ENCODE results near the gene PPP1R14C.

Gene PPP1R14C

GRCh38 chr6:150272264-150272975, 129.6 kb downstream of the PPP1R14C start:
- TF ChIP-seq, protein P1, sequence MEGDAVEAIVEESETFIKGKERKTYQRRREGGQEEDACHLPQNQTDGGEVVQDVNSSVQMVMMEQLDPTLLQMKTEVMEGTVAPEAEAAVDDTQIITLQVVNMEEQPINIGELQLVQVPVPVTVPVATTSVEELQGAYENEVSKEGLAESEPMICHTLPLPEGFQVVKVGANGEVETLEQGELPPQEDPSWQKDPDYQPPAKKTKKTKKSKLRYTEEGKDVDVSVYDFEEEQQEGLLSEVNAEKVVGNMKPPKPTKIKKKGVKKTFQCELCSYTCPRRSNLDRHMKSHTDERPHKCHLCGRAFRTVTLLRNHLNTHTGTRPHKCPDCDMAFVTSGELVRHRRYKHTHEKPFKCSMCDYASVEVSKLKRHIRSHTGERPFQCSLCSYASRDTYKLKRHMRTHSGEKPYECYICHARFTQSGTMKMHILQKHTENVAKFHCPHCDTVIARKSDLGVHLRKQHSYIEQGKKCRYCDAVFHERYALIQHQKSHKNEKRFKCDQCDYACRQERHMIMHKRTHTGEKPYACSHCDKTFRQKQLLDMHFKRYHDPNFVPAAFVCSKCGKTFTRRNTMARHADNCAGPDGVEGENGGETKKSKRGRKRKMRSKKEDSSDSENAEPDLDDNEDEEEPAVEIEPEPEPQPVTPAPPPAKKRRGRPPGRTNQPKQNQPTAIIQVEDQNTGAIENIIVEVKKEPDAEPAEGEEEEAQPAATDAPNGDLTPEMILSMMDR (IDR thresholded peaks at IDR 0.05; ENCODE audit: insufficient read depth, low read length, poor library complexity, severe bottlenecking): no peak
- peaks cover 2% of the 10 kb centered on the region; the same call in 1 of the 2 replicates for H3K27me3 ChIP-seq (replicated peaks; ENCODE audit: control insufficient read depth, insufficient read depth, low read length)
- DNase-seq (ENCODE audit: extremely low read depth, insufficient read length): no peak
- H3K4me3 ChIP-seq (replicated peaks; ENCODE audit: low read depth, low read length): no peak overlapping the region
- H3K36me3 ChIP-seq (ENCODE audit: control insufficient read depth, insufficient read depth, low read length): no peaks in the 10 kb centered on the region

GRCh38 chr6:150272976-150273315, 130.1 kb downstream of the PPP1R14C start:
- H3K4me3 ChIP-seq (replicated peaks; ENCODE audit: low read depth, low read length): no peak overlapping the region
- TF ChIP-seq, protein P1 (IDR thresholded peaks at IDR 0.05; ENCODE audit: insufficient read depth, low read length, poor library complexity, severe bottlenecking): no peak
- H3K27me3 ChIP-seq (replicated peaks; ENCODE audit: control insufficient read depth, insufficient read depth, low read length): peaks cover 2% of the 10 kb centered on the region; the same call in 1 of the 2 replicates
- H3K36me3 ChIP-seq (ENCODE audit: control insufficient read depth, insufficient read depth, low read length): no peaks in the 10 kb centered on the region
- no peak for DNase-seq (ENCODE audit: extremely low read depth, insufficient read length)

GRCh38 chr6:150273457-150274309, 130.8 kb downstream of the PPP1R14C start:
- TF ChIP-seq, protein P1 (IDR thresholded peaks at IDR 0.05; ENCODE audit: insufficient read depth, low read length, poor library complexity, severe bottlenecking): no peak
- peaks cover 2% of the 10 kb centered on the region; the same call in 1 of the 2 replicates for H3K27me3 ChIP-seq (replicated peaks; ENCODE audit: control insufficient read depth, insufficient read depth, low read length)
- H3K4me3 ChIP-seq (replicated peaks; ENCODE audit: low read depth, low read length): no peak overlapping the region
- DNase-seq (ENCODE audit: extremely low read depth, insufficient read length): peak; percentile 8
- no peaks in the 10 kb centered on the region for H3K36me3 ChIP-seq (ENCODE audit: control insufficient read depth, insufficient read depth, low read length)

DNA sequence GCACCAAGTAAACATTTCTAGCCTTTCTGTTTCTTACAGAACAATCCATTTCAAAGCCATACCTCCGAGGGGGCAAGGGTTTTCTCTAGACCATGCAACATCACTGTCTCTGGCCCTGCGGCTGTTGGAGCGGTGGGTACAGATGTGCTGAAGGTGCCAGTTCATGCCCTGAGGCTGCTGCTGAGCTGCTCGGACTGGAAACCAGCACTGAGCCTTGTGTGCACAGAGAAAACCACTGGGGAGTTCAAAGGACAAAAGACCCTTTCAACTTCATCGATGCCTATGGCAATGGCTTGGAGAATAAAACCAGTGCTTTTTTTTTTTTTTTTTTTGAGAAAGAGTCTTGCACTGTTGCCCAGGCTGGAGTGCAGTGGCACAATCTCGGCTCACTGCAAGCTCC, 132.6 kb downstream of the PPP1R14C start:
- TF ChIP-seq, protein P1 (IDR thresholded peaks at IDR 0.05; ENCODE audit: insufficient read depth, low read length, poor library complexity, severe bottlenecking): no peak
- H3K27me3 ChIP-seq (replicated peaks; ENCODE audit: control insufficient read depth, insufficient read depth, low read length): peaks cover 2% of the 10 kb centered on the region; the same call in 1 of the 2 replicates
- H3K4me3 ChIP-seq (replicated peaks; ENCODE audit: low read depth, low read length): no peak overlapping the region
- H3K36me3 ChIP-seq (ENCODE audit: control insufficient read depth, insufficient read depth, low read length): no peaks in the 10 kb centered on the region
- no peak for DNase-seq (ENCODE audit: extremely low read depth, insufficient read length)

DNA sequence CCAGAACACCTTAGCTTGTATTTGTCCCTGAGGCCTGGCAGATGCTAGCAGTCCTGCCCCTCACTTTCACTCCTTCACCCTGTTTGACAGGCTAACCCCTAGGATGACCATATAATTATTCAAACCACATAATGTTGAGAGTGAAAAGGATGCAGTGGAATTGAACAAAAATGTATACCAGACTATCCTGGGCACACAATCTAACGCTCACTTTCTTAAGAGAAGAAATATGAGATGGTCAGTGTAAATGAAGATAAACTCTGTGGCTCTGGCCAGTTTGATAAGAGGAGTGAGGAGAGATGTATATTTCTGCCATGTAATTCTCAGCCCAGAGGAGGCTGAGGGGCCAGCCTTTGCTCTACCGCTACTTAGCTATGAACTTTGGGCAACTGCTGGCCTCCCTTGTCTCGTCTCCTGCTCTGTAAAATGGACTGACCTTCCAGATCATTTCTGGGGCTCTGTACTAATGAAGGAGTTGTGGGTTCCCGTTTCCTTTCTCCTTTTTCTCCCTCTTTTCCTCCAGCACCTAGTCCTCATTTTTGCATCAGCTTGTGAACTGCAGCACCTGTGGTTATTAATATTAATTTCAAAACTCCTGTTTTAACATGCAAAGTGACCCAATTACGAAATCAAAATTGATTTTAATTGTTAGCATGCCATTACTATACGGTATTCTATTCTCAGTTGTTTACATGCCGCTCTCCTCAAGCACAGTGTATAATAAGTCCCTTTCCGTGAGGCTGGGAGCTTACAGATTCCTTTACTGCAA, 133.5 kb downstream of the PPP1R14C start:
- TF ChIP-seq, protein P1 (IDR thresholded peaks at IDR 0.05; ENCODE audit: insufficient read depth, low read length, poor library complexity, severe bottlenecking): no peak
- H3K27me3 ChIP-seq (replicated peaks; ENCODE audit: control insufficient read depth, insufficient read depth, low read length): peaks cover 2% of the 10 kb centered on the region; the same call in 1 of the 2 replicates
- H3K4me3 ChIP-seq (replicated peaks; ENCODE audit: low read depth, low read length): no peak overlapping the region
- no peaks in the 10 kb centered on the region for H3K36me3 ChIP-seq (ENCODE audit: control insufficient read depth, insufficient read depth, low read length)
- no peak for DNase-seq (ENCODE audit: extremely low read depth, insufficient read length)
